Measurements from ENCODE around the gene CELA1. TPM values are rescaled to one million over a fixed set of nuclear protein-coding genes. Genes with fewer than 3 reads are reported as not detected.

The CELA1 gene
- total RNA-seq, 2 experiments from 2014 or later: not detected

GRCh38 chr12:51334764-51335163, 11.7 kb downstream of the CELA1 start:
- H3K9me2 ChIP-seq (ENCODE audit: insufficient read depth, low read length): no peaks in the 10 kb centered on the region
- H3K4me1 ChIP-seq (ENCODE audit: insufficient read depth, low read length, poor library complexity, severe bottlenecking): no peaks in the 10 kb centered on the region
- no peak for DNase-seq (ENCODE audit: low spot score)
- no peaks in the 10 kb centered on the region for H3K36me3 ChIP-seq (ENCODE audit: insufficient read depth, low read length)
- TF ChIP-seq, protein P1, sequence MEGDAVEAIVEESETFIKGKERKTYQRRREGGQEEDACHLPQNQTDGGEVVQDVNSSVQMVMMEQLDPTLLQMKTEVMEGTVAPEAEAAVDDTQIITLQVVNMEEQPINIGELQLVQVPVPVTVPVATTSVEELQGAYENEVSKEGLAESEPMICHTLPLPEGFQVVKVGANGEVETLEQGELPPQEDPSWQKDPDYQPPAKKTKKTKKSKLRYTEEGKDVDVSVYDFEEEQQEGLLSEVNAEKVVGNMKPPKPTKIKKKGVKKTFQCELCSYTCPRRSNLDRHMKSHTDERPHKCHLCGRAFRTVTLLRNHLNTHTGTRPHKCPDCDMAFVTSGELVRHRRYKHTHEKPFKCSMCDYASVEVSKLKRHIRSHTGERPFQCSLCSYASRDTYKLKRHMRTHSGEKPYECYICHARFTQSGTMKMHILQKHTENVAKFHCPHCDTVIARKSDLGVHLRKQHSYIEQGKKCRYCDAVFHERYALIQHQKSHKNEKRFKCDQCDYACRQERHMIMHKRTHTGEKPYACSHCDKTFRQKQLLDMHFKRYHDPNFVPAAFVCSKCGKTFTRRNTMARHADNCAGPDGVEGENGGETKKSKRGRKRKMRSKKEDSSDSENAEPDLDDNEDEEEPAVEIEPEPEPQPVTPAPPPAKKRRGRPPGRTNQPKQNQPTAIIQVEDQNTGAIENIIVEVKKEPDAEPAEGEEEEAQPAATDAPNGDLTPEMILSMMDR (conservative IDR thresholded peaks at IDR 0.05; ENCODE audit: low read length): no peak
- TF ChIP-seq EZH2phosphoT487 (IDR thresholded peaks at IDR 0.05; ENCODE audit: borderline replicate concordance, low read depth, low read length): no peak
- intact Hi-C loops (cut with micrococcal nuclease; ENCODE audit: unreplicated experiment): no loop called here
- no peak overlapping the region for H3K4me2 ChIP-seq (ENCODE audit: low read length)
- no peaks in the 10 kb centered on the region for H4K20me1 ChIP-seq (ENCODE audit: insufficient read depth, low read length)
- no peaks in the 10 kb centered on the region for H3K79me2 ChIP-seq (ENCODE audit: insufficient read depth, low read depth, low read length)
- no peak overlapping the region for H3K4me3 ChIP-seq (ENCODE audit: low read depth, low read length, poor library complexity, severe bottlenecking)
- no peak overlapping the region for H3K27ac ChIP-seq (ENCODE audit: low read depth, low read length, poor library complexity, severe bottlenecking)
- CTCF ChIA-PET (ENCODE audit: unreplicated experiment): no interaction called here
- H3K9me3 ChIP-seq (ENCODE audit: low read length): no peaks in the 10 kb centered on the region
- POLR2A ChIA-PET: interaction anchor here (0.6 to 1.5 kb wide), 2 partner anchors 15 to 260 kb away, joined by 3 to 4 read pairs; no protein-coding TSS in a partner anchor
- no peak overlapping the region for H2AFZ ChIP-seq (ENCODE audit: low read length)
- BruUV-seq (replicated peaks): no TSS peak

DNA sequence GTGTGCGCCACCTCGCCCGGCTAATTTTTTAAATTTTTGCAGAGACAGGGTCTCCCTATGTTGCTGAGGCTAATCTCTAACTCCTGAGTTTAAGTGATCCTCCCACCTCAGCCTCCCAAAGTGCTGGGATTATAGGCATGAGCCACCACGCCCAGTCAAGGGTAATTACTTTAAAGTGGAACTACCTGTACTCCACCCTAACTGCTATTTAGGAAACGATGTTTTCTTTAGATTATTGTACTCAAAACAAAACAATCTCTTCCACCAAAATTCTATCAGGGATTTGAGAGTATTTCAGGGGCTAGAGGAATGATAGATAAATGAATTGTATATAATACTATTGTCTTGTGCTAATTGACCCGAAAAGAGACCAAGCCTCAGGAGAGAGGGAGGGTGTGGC, 12.9 kb downstream of the CELA1 start:
- BruUV-seq (replicated peaks): no TSS peak
- H3K4me1 ChIP-seq (ENCODE audit: insufficient read depth, low read length, poor library complexity, severe bottlenecking): no peaks in the 10 kb centered on the region
- no peaks in the 10 kb centered on the region for H4K20me1 ChIP-seq (ENCODE audit: insufficient read depth, low read length)
- no peaks in the 10 kb centered on the region for H3K9me2 ChIP-seq (ENCODE audit: insufficient read depth, low read length)
- no peak overlapping the region for H2AFZ ChIP-seq (ENCODE audit: low read length)
- intact Hi-C loops (cut with micrococcal nuclease; ENCODE audit: unreplicated experiment): no loop called here
- no peaks in the 10 kb centered on the region for H3K79me2 ChIP-seq (ENCODE audit: insufficient read depth, low read depth, low read length)
- no peak overlapping the region for H3K4me2 ChIP-seq (ENCODE audit: low read length)
- ChIA-PET CTCF (ENCODE audit: unreplicated experiment) (no interaction called here), POLR2A (interaction anchor here (1.3 kb wide), 1 partner anchor 9 kb away, joined by 4 read pairs; the partner anchor contains the start of gene BIN2)
- H3K27ac ChIP-seq (ENCODE audit: low read depth, low read length, poor library complexity, severe bottlenecking): no peak overlapping the region
- no peaks in the 10 kb centered on the region for H3K36me3 ChIP-seq (ENCODE audit: insufficient read depth, low read length)
- H3K9me3 ChIP-seq (ENCODE audit: low read length): no peaks in the 10 kb centered on the region
- no peak overlapping the region for H3K4me3 ChIP-seq (ENCODE audit: low read depth, low read length, poor library complexity, severe bottlenecking)
- no peak for DNase-seq (ENCODE audit: low spot score)
- TF ChIP-seq, protein P1 (conservative IDR thresholded peaks at IDR 0.05; ENCODE audit: low read length): no peak
- TF ChIP-seq EZH2phosphoT487 (IDR thresholded peaks at IDR 0.05; ENCODE audit: borderline replicate concordance, low read depth, low read length): no peak

DNA sequence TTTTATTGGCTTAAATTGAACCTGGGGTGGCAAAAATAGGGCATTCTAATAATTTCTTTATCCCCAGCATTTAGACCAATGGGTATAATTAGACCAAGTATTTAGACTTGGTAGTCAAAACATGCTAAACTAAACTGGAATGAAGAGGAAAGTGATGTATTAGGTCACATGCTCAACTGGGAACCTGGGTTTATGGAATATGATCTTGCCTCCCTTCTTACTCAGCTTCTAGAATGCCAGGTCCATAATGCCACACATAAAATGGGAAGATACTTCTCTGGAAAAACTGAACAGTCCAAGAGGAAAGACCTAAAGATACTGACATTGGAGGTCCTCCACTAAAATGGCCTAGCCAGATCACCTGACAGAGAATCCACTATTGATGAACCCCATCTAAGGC, 16.3 kb downstream of the CELA1 start:
- no peak for DNase-seq (ENCODE audit: low spot score)
- intact Hi-C loops (cut with micrococcal nuclease; ENCODE audit: unreplicated experiment): no loop called here
- no peak overlapping the region for H3K4me2 ChIP-seq (ENCODE audit: low read length)
- ChIA-PET POLR2A (interaction anchor here (0.6 to 0.7 kb wide), 4 partner anchors 9 to 996 kb away, joined by 3 to 6 read pairs (median 4); no protein-coding TSS in a partner anchor), CTCF (ENCODE audit: unreplicated experiment) (no interaction called here)
- no peaks in the 10 kb centered on the region for H3K79me2 ChIP-seq (ENCODE audit: insufficient read depth, low read depth, low read length)
- H3K4me3 ChIP-seq (ENCODE audit: low read depth, low read length, poor library complexity, severe bottlenecking): no peak overlapping the region
- no TSS peak for BruUV-seq (replicated peaks)
- no peaks in the 10 kb centered on the region for H3K9me2 ChIP-seq (ENCODE audit: insufficient read depth, low read length)
- no peak overlapping the region for H2AFZ ChIP-seq (ENCODE audit: low read length)
- no peak overlapping the region for H3K27ac ChIP-seq (ENCODE audit: low read depth, low read length, poor library complexity, severe bottlenecking)
- no peak for TF ChIP-seq EZH2phosphoT487 (IDR thresholded peaks at IDR 0.05; ENCODE audit: borderline replicate concordance, low read depth, low read length)
- TF ChIP-seq, protein P1 (conservative IDR thresholded peaks at IDR 0.05; ENCODE audit: low read length): no peak
- no peaks in the 10 kb centered on the region for H4K20me1 ChIP-seq (ENCODE audit: insufficient read depth, low read length)
- H3K4me1 ChIP-seq (ENCODE audit: insufficient read depth, low read length, poor library complexity, severe bottlenecking): peaks cover 23% of the 10 kb centered on the region
- H3K9me3 ChIP-seq (ENCODE audit: low read length): no peaks in the 10 kb centered on the region
- H3K36me3 ChIP-seq (ENCODE audit: insufficient read depth, low read length): no peaks in the 10 kb centered on the region

Measured in OCI-LY7 (cell line).